HL-60 (cell line): ENCODE results near the gene TAGLN.

Source experiments
- GABPA ChIP-seq: IDR thresholded peaks from 2 replicates; pipeline ENCODE4 v1.6.1; 2012; ENCODE audit warnings: low read depth
- TF ChIP-seq, protein P1 (sequence below): IDR thresholded peaks from one replicate; pipeline ENCODE4 v1.5.1; 2011; ENCODE audit warnings: low read length, control low read depth, inconsistent platforms; ENCODE audit not compliant: insufficient read depth
- TF ChIP-seq, protein P2 (sequence below): IDR thresholded peaks from 2 replicates; pipeline ENCODE4 v1.6.1; 2012; ENCODE audit warnings: low read depth; ENCODE audit not compliant: insufficient replicate concordance

GRCh38 chr11:117159892-117160291, 39.3 kb upstream of the TAGLN start:
- TF ChIP-seq, protein P1, sequence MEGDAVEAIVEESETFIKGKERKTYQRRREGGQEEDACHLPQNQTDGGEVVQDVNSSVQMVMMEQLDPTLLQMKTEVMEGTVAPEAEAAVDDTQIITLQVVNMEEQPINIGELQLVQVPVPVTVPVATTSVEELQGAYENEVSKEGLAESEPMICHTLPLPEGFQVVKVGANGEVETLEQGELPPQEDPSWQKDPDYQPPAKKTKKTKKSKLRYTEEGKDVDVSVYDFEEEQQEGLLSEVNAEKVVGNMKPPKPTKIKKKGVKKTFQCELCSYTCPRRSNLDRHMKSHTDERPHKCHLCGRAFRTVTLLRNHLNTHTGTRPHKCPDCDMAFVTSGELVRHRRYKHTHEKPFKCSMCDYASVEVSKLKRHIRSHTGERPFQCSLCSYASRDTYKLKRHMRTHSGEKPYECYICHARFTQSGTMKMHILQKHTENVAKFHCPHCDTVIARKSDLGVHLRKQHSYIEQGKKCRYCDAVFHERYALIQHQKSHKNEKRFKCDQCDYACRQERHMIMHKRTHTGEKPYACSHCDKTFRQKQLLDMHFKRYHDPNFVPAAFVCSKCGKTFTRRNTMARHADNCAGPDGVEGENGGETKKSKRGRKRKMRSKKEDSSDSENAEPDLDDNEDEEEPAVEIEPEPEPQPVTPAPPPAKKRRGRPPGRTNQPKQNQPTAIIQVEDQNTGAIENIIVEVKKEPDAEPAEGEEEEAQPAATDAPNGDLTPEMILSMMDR = no peak
- TF ChIP-seq, protein P2, sequence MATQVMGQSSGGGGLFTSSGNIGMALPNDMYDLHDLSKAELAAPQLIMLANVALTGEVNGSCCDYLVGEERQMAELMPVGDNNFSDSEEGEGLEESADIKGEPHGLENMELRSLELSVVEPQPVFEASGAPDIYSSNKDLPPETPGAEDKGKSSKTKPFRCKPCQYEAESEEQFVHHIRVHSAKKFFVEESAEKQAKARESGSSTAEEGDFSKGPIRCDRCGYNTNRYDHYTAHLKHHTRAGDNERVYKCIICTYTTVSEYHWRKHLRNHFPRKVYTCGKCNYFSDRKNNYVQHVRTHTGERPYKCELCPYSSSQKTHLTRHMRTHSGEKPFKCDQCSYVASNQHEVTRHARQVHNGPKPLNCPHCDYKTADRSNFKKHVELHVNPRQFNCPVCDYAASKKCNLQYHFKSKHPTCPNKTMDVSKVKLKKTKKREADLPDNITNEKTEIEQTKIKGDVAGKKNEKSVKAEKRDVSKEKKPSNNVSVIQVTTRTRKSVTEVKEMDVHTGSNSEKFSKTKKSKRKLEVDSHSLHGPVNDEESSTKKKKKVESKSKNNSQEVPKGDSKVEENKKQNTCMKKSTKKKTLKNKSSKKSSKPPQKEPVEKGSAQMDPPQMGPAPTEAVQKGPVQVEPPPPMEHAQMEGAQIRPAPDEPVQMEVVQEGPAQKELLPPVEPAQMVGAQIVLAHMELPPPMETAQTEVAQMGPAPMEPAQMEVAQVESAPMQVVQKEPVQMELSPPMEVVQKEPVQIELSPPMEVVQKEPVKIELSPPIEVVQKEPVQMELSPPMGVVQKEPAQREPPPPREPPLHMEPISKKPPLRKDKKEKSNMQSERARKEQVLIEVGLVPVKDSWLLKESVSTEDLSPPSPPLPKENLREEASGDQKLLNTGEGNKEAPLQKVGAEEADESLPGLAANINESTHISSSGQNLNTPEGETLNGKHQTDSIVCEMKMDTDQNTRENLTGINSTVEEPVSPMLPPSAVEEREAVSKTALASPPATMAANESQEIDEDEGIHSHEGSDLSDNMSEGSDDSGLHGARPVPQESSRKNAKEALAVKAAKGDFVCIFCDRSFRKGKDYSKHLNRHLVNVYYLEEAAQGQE = no peak
- no peak for TF ChIP-seq GABPA
